GM12801 (cell line): Measurements from ENCODE around the gene TMCC1.

Source experiments
- CTCF ChIP-seq: IDR thresholded peaks from one replicate; pipeline ENCODE4 v1.5.1; 2011; ENCODE audit warnings: control low read depth; ENCODE audit not compliant: insufficient read length; ENCODE audit errors: extremely low read depth

TMCC1 gene

GRCh38 chr3:129747992-129748391, 145.5 kb downstream of the TMCC1 start:
- TF ChIP-seq CTCF, result no peak

- TF ChIP-seq CTCF, result no peak
Observed at GRCh38 chr3:129747136-129747535, 146.4 kb downstream of the TMCC1 start.

GRCh38 chr3:129746629-129747028, 146.9 kb downstream of the TMCC1 start:
- no peak for TF ChIP-seq CTCF

- no peak for TF ChIP-seq CTCF
Observed at GRCh38 chr3:129745253-129745652, 148.3 kb downstream of the TMCC1 start.

GRCh38 chr3:129741794-129742193, 151.7 kb downstream of the TMCC1 start:
- no peak for TF ChIP-seq CTCF

- TF ChIP-seq CTCF, result no peak
Observed at GRCh38 chr3:129740090-129740489, 153.4 kb downstream of the TMCC1 start.

GRCh38 chr3:129739634-129740033, 153.9 kb downstream of the TMCC1 start:
- no peak for TF ChIP-seq CTCF

- TF ChIP-seq CTCF, result no peak
Observed at GRCh38 chr3:129738172-129738571, 155.3 kb downstream of the TMCC1 start.
